H1 (cell line): ENCODE results near the gene SBNO2. TPM values are rescaled to one million over a fixed set of nuclear protein-coding genes. Genes with fewer than 3 reads are reported as not detected.
A peak's percentile ranks its signal among the peaks of the same experiment; 100 is the strongest.

Source experiments
- CTCF ChIA-PET: fragments of 300-600 bp; sonication (Branson Sonifier 250); formaldehyde crosslinking; loops from one replicate; lab custom pipeline; 2021; ENCODE audit not compliant: partially characterized antibody; lab: Charles Lee
- POLR2A ChIA-PET: fragments of 300-600 bp; sonication (Branson Sonifier 250); formaldehyde crosslinking; loops from one replicate; lab custom pipeline; 2021; ENCODE audit warnings: inconsistent platforms; ENCODE audit not compliant: partially characterized antibody; lab: Charles Lee
- DNase-seq, 2 experiments: peaks; one replicate each; pipeline versions ENCODE4 v3.0.0 to v3.0.0-alpha.2; 2010 to 2022; ENCODE audit warnings: low spot score in 2 of 2, low read depth in 1 of 2, mixed read lengths in 1 of 2
- FAIRE-seq: peaks from 2 replicates; lab custom pipeline; 2011; peaks lifted over from hg19 to GRCh38; lab: Jason Lieb, UNC
- H2AFZ ChIP-seq: 2 replicates; pipeline ENCODE4 v1.8.1; 2012; ENCODE audit warnings: low read length, inconsistent platforms
- H2AK5ac ChIP-seq: 2 replicates; pipeline ENCODE4 v1.6.1; 2013; ENCODE audit warnings: low read depth, low read length
- H2BK120ac ChIP-seq: replicated peaks from 2 replicates; pipeline ENCODE3; 2013; ENCODE audit warnings: low read depth, low read length, inconsistent platforms
- H2BK12ac ChIP-seq: 2 replicates; pipeline ENCODE4 v1.6.1; 2013; ENCODE audit warnings: low read depth, low read length
- H2BK15ac ChIP-seq: 2 replicates; pipeline ENCODE4 v1.6.1; 2013; ENCODE audit warnings: low read length
- H2BK20ac ChIP-seq: 2 replicates; pipeline ENCODE4 v1.6.1; 2013; ENCODE audit warnings: low read length
- H2BK5ac ChIP-seq: 2 replicates; pipeline ENCODE4 v1.6.1; 2013; ENCODE audit warnings: low read depth, low read length
- H3K14ac ChIP-seq: 2 replicates; pipeline ENCODE4 v1.6.1; 2013; ENCODE audit warnings: inconsistent platforms; ENCODE audit not compliant: insufficient read length
- H3K18ac ChIP-seq: 2 replicates; pipeline ENCODE4 v1.6.1; 2013; ENCODE audit warnings: low read length; ENCODE audit errors: extremely low read depth
- H3K23ac ChIP-seq: 2 replicates; pipeline ENCODE4 v1.6.1; 2013; ENCODE audit warnings: inconsistent platforms; ENCODE audit not compliant: insufficient read length
- H3K23me2 ChIP-seq: 2 replicates; pipeline ENCODE4 v1.6.1; 2013; ENCODE audit warnings: low read depth, low read length
- H3K27ac ChIP-seq: 2 replicates; pipeline ENCODE4 v1.6.1; 2011; ENCODE audit warnings: low read depth, low read length, inconsistent platforms
- H3K27me3 ChIP-seq, 4 experiments: replicated peaks in 1 of 4; 1 replicate in 1 of 4; 2 replicates in 3 of 4; pipeline versions ENCODE4 v1.6.1 to v1.8.1; 2011 to 2013; ENCODE audit warnings: low read length in 3 of 4, mild to moderate bottlenecking in 3 of 4, inconsistent platforms in 2 of 4, mixed read lengths in 2 of 4, moderate library complexity in 1 of 4; ENCODE audit not compliant: control insufficient read depth in 3 of 4, insufficient read depth in 3 of 4; ENCODE audit errors: extremely low read depth in 1 of 4
- H3K36me3 ChIP-seq, 4 experiments: 2 replicates each; pipeline versions ENCODE4 v1.6.1 to v1.8.1; 2011 to 2013; ENCODE audit warnings: mild to moderate bottlenecking in 4 of 4, low read length in 3 of 4, moderate library complexity in 2 of 4, control low read depth in 1 of 4, inconsistent platforms in 1 of 4; ENCODE audit not compliant: insufficient read depth in 4 of 4, control insufficient read depth in 2 of 4
- H3K4ac ChIP-seq: replicated peaks from 2 replicates; pipeline ENCODE3; 2013; ENCODE audit warnings: low read length, low read depth, mixed read lengths, inconsistent platforms; ENCODE audit not compliant: insufficient read length
- H3K4me1 ChIP-seq, 4 experiments: replicated peaks in 1 of 4; 1 replicate in 1 of 4; 2 replicates in 3 of 4; pipeline versions ENCODE4 v1.6.1 to v1.8.1; 2011 to 2013; ENCODE audit warnings: low read length in 3 of 4, inconsistent platforms in 2 of 4, mixed read lengths in 1 of 4; ENCODE audit not compliant: insufficient read depth in 4 of 4, control insufficient read depth in 3 of 4
- H3K4me2 ChIP-seq, 2 experiments: 2 replicates each; pipeline versions ENCODE4 v1.6.1 to v1.8.1; 2011 to 2013; ENCODE audit warnings: low read depth in 2 of 2, low read length in 2 of 2, control low read depth in 1 of 2, inconsistent platforms in 1 of 2, mild to moderate bottlenecking in 1 of 2; ENCODE audit not compliant: insufficient read depth in 1 of 2
- H3K4me3 ChIP-seq, 4 experiments: fragments of 200-600, 300-600 bp in 1 of 4; sonication (generic), shearing (Covaris generic), sonication (Bioruptor Twin) in 1 of 4; 2 replicates each; pipeline versions ENCODE4 v1.5.1 to v1.8.1; 2011 to 2016; ENCODE audit warnings: low read length in 4 of 4, low read depth in 3 of 4, control low read depth in 2 of 4, inconsistent platforms in 2 of 4, mild to moderate bottlenecking in 2 of 4, mixed read lengths in 1 of 4, moderate library complexity in 1 of 4; ENCODE audit not compliant: insufficient read depth in 2 of 4; ENCODE audit errors: extremely low read depth in 1 of 4
- H3K56ac ChIP-seq: replicated peaks from 2 replicates; pipeline ENCODE3; 2013; ENCODE audit warnings: low read depth, mild to moderate bottlenecking, mixed read lengths, low read length, inconsistent platforms; ENCODE audit not compliant: insufficient read length
- H3K79me1 ChIP-seq: 2 replicates; pipeline ENCODE4 v1.6.1; 2013; ENCODE audit warnings: low read depth, low read length, control low read depth
- H3K79me2 ChIP-seq, 2 experiments: 2 replicates each; pipeline versions ENCODE4 v1.6.1 to v1.8.1; 2012 to 2013; ENCODE audit warnings: low read length in 2 of 2, mild to moderate bottlenecking in 2 of 2, inconsistent platforms in 1 of 2; ENCODE audit not compliant: insufficient read depth in 2 of 2, control insufficient read depth in 1 of 2
- H3K9ac ChIP-seq, 4 experiments: replicated peaks in 1 of 4; 1 replicate in 1 of 4; 2 replicates in 3 of 4; pipeline versions ENCODE4 v1.6.1 to v1.8.1; 2011 to 2013; ENCODE audit warnings: low read depth in 3 of 4, low read length in 3 of 4, control low read depth in 2 of 4, mild to moderate bottlenecking in 2 of 4, moderate library complexity in 2 of 4, inconsistent platforms in 1 of 4; ENCODE audit errors: extremely low read depth in 1 of 4
- H3K9me3 ChIP-seq, 2 experiments: 2 replicates each; pipeline versions ENCODE4 v1.6.1 to v1.8.1; 2012 to 2013; ENCODE audit warnings: mild to moderate bottlenecking in 2 of 2, moderate library complexity in 2 of 2, control low read depth in 1 of 2, inconsistent platforms in 1 of 2, low read depth in 1 of 2, low read length in 1 of 2, mixed read lengths in 1 of 2; ENCODE audit not compliant: insufficient read depth in 2 of 2
- H4K20me1 ChIP-seq, 2 experiments: replicated peaks in 1 of 2; 2 replicates each; pipeline versions ENCODE3 to v1.8.1; 2011 to 2013; ENCODE audit warnings: inconsistent platforms in 2 of 2, low read length in 2 of 2, mild to moderate bottlenecking in 1 of 2; ENCODE audit not compliant: insufficient read depth in 2 of 2, control insufficient read depth in 1 of 2
- H4K5ac ChIP-seq: 2 replicates; pipeline ENCODE4 v1.6.1; 2013; ENCODE audit warnings: low read length, low read depth, mixed read lengths, inconsistent platforms; ENCODE audit not compliant: insufficient read length
- H4K8ac ChIP-seq: 2 replicates; pipeline ENCODE4 v1.8.0; 2013; ENCODE audit warnings: mild to moderate bottlenecking, moderate library complexity, low read length, inconsistent platforms; ENCODE audit not compliant: insufficient read depth; ENCODE audit errors: extremely low read depth
- H4K91ac ChIP-seq: replicated peaks from 2 replicates; pipeline ENCODE3; 2013; ENCODE audit warnings: low read length, mixed read lengths, inconsistent platforms; ENCODE audit not compliant: insufficient read length
- CTCF ChIP-seq, 3 experiments: IDR thresholded peaks; 1 replicate in 2 of 3; 2 replicates in 1 of 3; pipeline versions ENCODE4 v1.5.1 to v1.6.1; 2011; ENCODE audit warnings: low read length in 3 of 3, mild to moderate bottlenecking in 3 of 3, inconsistent platforms in 2 of 3, low read depth in 1 of 3, moderate library complexity in 1 of 3; ENCODE audit not compliant: insufficient read depth in 1 of 3; ENCODE audit errors: control extremely low read depth in 1 of 3
- E2F6 ChIP-seq: IDR thresholded peaks from 2 replicates; pipeline ENCODE4 v1.6.1; 2012; ENCODE audit warnings: inconsistent platforms
- GABPA ChIP-seq: IDR thresholded peaks from 2 replicates; pipeline ENCODE4 v1.6.1; 2011; ENCODE audit warnings: mild to moderate bottlenecking, low read length, moderate library complexity, borderline replicate concordance; ENCODE audit not compliant: insufficient read depth
- HDAC2 ChIP-seq, 2 experiments: fragments of 300-600 bp in 1 of 2; sonication (generic) in 1 of 2; IDR thresholded peaks; 2 replicates each; pipeline ENCODE4 v1.6.1; 2011 to 2012; ENCODE audit warnings: low read depth in 2 of 2, low read length in 2 of 2, mild to moderate bottlenecking in 2 of 2, moderate library complexity in 2 of 2, borderline replicate concordance in 1 of 2, inconsistent platforms in 1 of 2
- SAP30 ChIP-seq: fragments of 300-600 bp; sonication (generic); IDR thresholded peaks from 2 replicates; pipeline ENCODE4 v1.7.1; 2012; ENCODE audit warnings: low read length, moderate library complexity, mild to moderate bottlenecking, inconsistent platforms; ENCODE audit not compliant: insufficient read depth, insufficient replicate concordance
- SUZ12 ChIP-seq: fragments of 200-600 bp; sonication (generic); IDR thresholded peaks from 2 replicates; pipeline ENCODE4 v1.6.1; 2012; ENCODE audit warnings: mild to moderate bottlenecking, inconsistent platforms, low read length, moderate library complexity, mixed read lengths
- TEAD4 ChIP-seq: IDR thresholded peaks from 2 replicates; pipeline ENCODE4 v1.6.1; 2012; ENCODE audit warnings: low read depth, low read length, inconsistent platforms, mixed read lengths
- WGBS, 2 experiments: shearing (Covaris generic) in 1 of 2; methylation state at CpG; one replicate each; pipeline versions ENCODE4 v1.1.6 to v1.1.7; 2013 to 2015; ENCODE audit warnings: low lambda C conversion rate in 2 of 2, mixed read lengths in 2 of 2, inconsistent platforms in 1 of 2, low coverage in 1 of 2, missing lambda C conversion rate in 1 of 2; ENCODE audit not compliant: insufficient replicate concordance in 2 of 2, insufficient coverage in 1 of 2, insufficient read length in 1 of 2; ENCODE audit errors: extremely low coverage in 1 of 2, missing lambda C conversion rate in 1 of 2; 5-methylcytosine and 5-hydroxymethylcytosine counted together
- polyA plus RNA-seq, 7 experiments: library from polyadenylated mRNA; depleted of rRNA in 3 of 7; stranded (reverse) in 5 of 7; unstranded in 2 of 7; fragments of >200 nt in 5 of 7; fragments of 200-250 nt in 2 of 7; gene quantifications; 1 replicate in 5 of 7; 2 replicates in 1 of 7; 4 replicates in 1 of 7; pipeline versions ENCODE4 v1.2.1 to v1.2.3, GENCODE V29; 2011 to 2013; ENCODE audit warnings: missing spikeins in 2 of 7, mixed read lengths in 2 of 7
- total RNA-seq: library from RNA; stranded (reverse); fragmentation: NEBNext Ultra II Directional; extraction: Animal tissue kit (Norgen Biotek cat#: 25700); gene quantifications from 2 replicates; pipeline ENCODE4 v1.2.1, GENCODE V29; 2021

The SBNO2 gene
- total and polyA plus RNA-seq, 2 of the 8 experiments (the other 6 are each of a cell fraction or from before 2014, with no cell fraction given): 12.2 to 31.4 TPM

GRCh38 chr19:1218751-1219567 lies 44.9 kb upstream of the SBNO2 start:
- DNase-seq: no peak
- H3K4me3 ChIP-seq: no peak overlapping the region
- H3K4me1 ChIP-seq: peaks cover 0 to 5% (median 2%) of the 10 kb centered on the region in 4 experiments; a peak in 4 of 7 replicates
- H2BK20ac ChIP-seq: no peak overlapping the region
- CTCF ChIA-PET: interaction anchor here (0.6 to 9.0 kb wide), 16 partner anchors 7 to 310 kb away, joined by 3 to 56 read pairs (median 6); partner anchors contain the start of genes ATP5F1D and CBARP
- no peak overlapping the region for H3K9ac ChIP-seq
- H3K23ac ChIP-seq: no peak overlapping the region
- no peak overlapping the region for H2AK5ac ChIP-seq
- no peak overlapping the region for H4K91ac ChIP-seq
- H2AFZ ChIP-seq: no peak overlapping the region
- H2BK12ac ChIP-seq: no peak overlapping the region
- H3K9me3 ChIP-seq: no peaks in the 10 kb centered on the region
- WGBS, 2 experiments: 93% methylated on average over 27 of the region's 37 CpGs; no CpG with 5 or more reads in 1 of the 2 experiments
- no peak overlapping the region for H2BK15ac ChIP-seq
- H3K56ac ChIP-seq: no peak overlapping the region
- peaks cover 13% of the 10 kb centered on the region for H3K79me1 ChIP-seq
- H3K23me2 ChIP-seq: no peaks in the 10 kb centered on the region
- H4K5ac ChIP-seq: no peak overlapping the region
- FAIRE-seq: no peak
- H4K8ac ChIP-seq: peak overlapping the region; percentile 80
- H3K14ac ChIP-seq: no peak overlapping the region
- H3K36me3 ChIP-seq: peaks cover 0 to 30% (median 0%) of the 10 kb centered on the region in 4 experiments; a peak in 3 of 8 replicates
- H3K4ac ChIP-seq: no peak overlapping the region
- H2BK120ac ChIP-seq: no peak overlapping the region
- H3K27ac ChIP-seq: no peak overlapping the region
- H2BK5ac ChIP-seq: no peak overlapping the region
- H4K20me1 ChIP-seq: peaks cover 36 to 43% of the 10 kb centered on the region in 2 experiments
- H3K4me2 ChIP-seq: no peak overlapping the region
- POLR2A ChIA-PET: interaction anchor here (1.0 to 2.5 kb wide), 4 partner anchors 9 to 200 kb away, joined by 3 to 9 read pairs (median 4); no protein-coding TSS in a partner anchor
- H3K18ac ChIP-seq: no peak overlapping the region
- H3K27me3 ChIP-seq: no peaks in the 10 kb centered on the region
- peaks cover 3 to 45% of the 10 kb centered on the region in 2 experiments; a peak in 3 of 4 replicates for H3K79me2 ChIP-seq
- TF ChIP-seq CTCF (IDR thresholded peaks at IDR 0.05; ENCODE audit: control extremely low read depth in 1 of 3, insufficient read depth in 1 of 3, low read depth in 1 of 3, low read length in 3 of 3) (no peak), SUZ12 (no peak), GABPA (no peak), TEAD4 (no peak), HDAC2 (IDR thresholded peaks at IDR 0.05; ENCODE audit: borderline replicate concordance in 1 of 2, low read depth in 2 of 2, low read length in 2 of 2) (no peak), E2F6 (no peak), SAP30 (no peak)
